Measurements from ENCODE around the gene LAS1L. TPM values are rescaled to one million over a fixed set of nuclear protein-coding genes. Genes with fewer than 3 reads are reported as not detected.

LAS1L gene
- total and polyA plus RNA-seq, 4 donors: 8.4 to 15.6 (median 13.9) TPM

- no peak for TF ChIP-seq CTCF (IDR thresholded peaks at IDR 0.05; ENCODE audit: low read depth, low read length, missing input control)
- TF ChIP-seq TAF1 (conservative IDR thresholded peaks at IDR 0.05): no peak
- no peak for TF ChIP-seq SP1 (IDR thresholded peaks at IDR 0.05)
- TF ChIP-seq ATF3 (IDR thresholded peaks at IDR 0.05): no peak
- no peak for TF ChIP-seq NR2F2 (IDR thresholded peaks at IDR 0.05)
- no peak for TF ChIP-seq JUND (IDR thresholded peaks at IDR 0.05)
- TF ChIP-seq GABPA (IDR thresholded peaks at IDR 0.05 in 1 of 2, conservative IDR thresholded peaks at IDR 0.05 in 1 of 2): no peak
- no peak for TF ChIP-seq YY1 (IDR thresholded peaks at IDR 0.05)
- TF ChIP-seq FOXA2 (IDR thresholded peaks at IDR 0.05): no peak
- TF ChIP-seq EGR1 (IDR thresholded peaks at IDR 0.05; ENCODE audit: low read depth in 2 of 2): no peak
- no peak for TF ChIP-seq FOXA1 (IDR thresholded peaks at IDR 0.05)
- TF ChIP-seq MAX (IDR thresholded peaks at IDR 0.05): no peak
These were observed 25.7 kb downstream of the LAS1L start (continued) for GRCh38 chrX:65508851-65509250.

GRCh38 chrX:65502618-65503017 is 32.0 kb downstream of the LAS1L start:
- H3K9ac ChIP-seq (ENCODE audit: low read depth in 1 of 2, low read length in 2 of 2): no peak overlapping the region
- H3K27me3 ChIP-seq (ENCODE audit: control insufficient read depth in 4 of 4, insufficient read depth in 4 of 4, low read length in 3 of 4): no peaks in the 10 kb centered on the region
- no peak for DNase-seq (ENCODE audit: low spot score)
- H3K4me1 ChIP-seq (ENCODE audit: control insufficient read depth in 4 of 4, insufficient read depth in 4 of 4, low read length in 3 of 4): no peaks in the 10 kb centered on the region
- H3K27ac ChIP-seq (ENCODE audit: low read depth in 1 of 2, low read length in 2 of 2): no peak overlapping the region
- H3K36me3 ChIP-seq (ENCODE audit: control insufficient read depth in 4 of 4, insufficient read depth in 3 of 4, low read depth in 1 of 4, low read length in 3 of 4): peaks cover 0 to 1% (median 0%) of the 10 kb centered on the region in 4 donors
- TF ChIP-seq CTCF (IDR thresholded peaks at IDR 0.05; ENCODE audit: low read depth, low read length, missing input control): no peak
- no peak for TF ChIP-seq ZBTB33 (IDR thresholded peaks at IDR 0.05)
- TF ChIP-seq SP1 (IDR thresholded peaks at IDR 0.05): no peak
- no peak for TF ChIP-seq MAX (IDR thresholded peaks at IDR 0.05)
- TF ChIP-seq FOXA2 (IDR thresholded peaks at IDR 0.05): no peak
- TF ChIP-seq EGR1 (IDR thresholded peaks at IDR 0.05; ENCODE audit: low read depth in 2 of 2): no peak
- no peak for TF ChIP-seq YY1 (IDR thresholded peaks at IDR 0.05)
- TF ChIP-seq GABPA (IDR thresholded peaks at IDR 0.05 in 1 of 2, conservative IDR thresholded peaks at IDR 0.05 in 1 of 2): no peak
- no peak for TF ChIP-seq RXRA (IDR thresholded peaks at IDR 0.05)
- TF ChIP-seq REST (IDR thresholded peaks at IDR 0.05): no peak
- no peak for TF ChIP-seq FOXA1 (IDR thresholded peaks at IDR 0.05)
- TF ChIP-seq ATF3 (IDR thresholded peaks at IDR 0.05): no peak
- no peak for TF ChIP-seq HNF4A (conservative IDR thresholded peaks at IDR 0.05)
- no peak for TF ChIP-seq TAF1 (conservative IDR thresholded peaks at IDR 0.05)
- TF ChIP-seq JUND (IDR thresholded peaks at IDR 0.05): no peak
- TF ChIP-seq HNF4G (IDR thresholded peaks at IDR 0.05): no peak
- no peak for TF ChIP-seq RAD21 (IDR thresholded peaks at IDR 0.05)
- no peak for TF ChIP-seq NR2F2 (IDR thresholded peaks at IDR 0.05)
- 95% methylated on average over 11 of the region's 11 CpGs for WGBS
- H3K9me3 ChIP-seq (ENCODE audit: control insufficient read depth in 4 of 4, low read length in 3 of 4): no peaks in the 10 kb centered on the region
- H3K4me3 ChIP-seq (ENCODE audit: low read depth in 1 of 3, low read length in 3 of 3): no peak overlapping the region
